ENCODE measurements around the gene FTCD.

FTCD gene

DNA sequence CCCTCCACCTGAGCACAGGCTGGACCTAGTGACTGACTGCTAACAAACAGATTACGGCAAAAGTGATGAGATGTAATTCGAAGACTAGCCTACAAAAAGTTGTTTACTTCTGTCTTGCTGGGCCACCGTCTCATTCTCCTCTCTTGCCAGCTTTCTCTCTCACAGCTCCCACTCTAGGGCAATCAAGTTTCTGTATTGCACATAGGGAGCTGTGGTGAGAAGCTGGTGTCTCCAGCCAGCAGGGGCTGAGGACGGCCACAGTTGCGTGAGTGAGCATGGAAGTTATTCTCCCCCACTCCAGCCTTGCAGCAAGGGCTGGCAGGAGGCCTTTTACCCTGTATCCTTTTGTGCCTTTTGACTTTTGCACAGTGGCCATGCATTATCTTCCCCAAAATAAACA, 66.1 kb downstream of the FTCD start:
- no peak for DNase-seq

DNA sequence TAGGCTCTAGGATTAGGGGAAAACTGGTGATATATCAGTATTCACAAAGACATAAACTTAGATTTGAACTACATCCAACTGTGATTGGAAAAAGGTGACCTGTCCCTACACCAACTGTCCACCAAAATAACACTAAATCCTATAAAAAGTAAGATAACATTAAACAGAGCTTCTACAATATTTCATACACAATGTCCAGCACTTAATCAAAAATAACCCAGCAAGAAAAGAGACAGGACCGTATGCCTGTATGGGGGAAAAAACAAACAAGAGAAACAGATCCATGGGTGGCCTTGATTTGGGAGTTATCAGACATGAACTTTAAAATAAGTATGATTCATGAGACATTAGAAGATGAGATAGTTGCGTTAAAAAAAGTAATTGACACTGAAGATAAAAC, 67.2 kb downstream of the FTCD start:
- no peak for DNase-seq

DNA sequence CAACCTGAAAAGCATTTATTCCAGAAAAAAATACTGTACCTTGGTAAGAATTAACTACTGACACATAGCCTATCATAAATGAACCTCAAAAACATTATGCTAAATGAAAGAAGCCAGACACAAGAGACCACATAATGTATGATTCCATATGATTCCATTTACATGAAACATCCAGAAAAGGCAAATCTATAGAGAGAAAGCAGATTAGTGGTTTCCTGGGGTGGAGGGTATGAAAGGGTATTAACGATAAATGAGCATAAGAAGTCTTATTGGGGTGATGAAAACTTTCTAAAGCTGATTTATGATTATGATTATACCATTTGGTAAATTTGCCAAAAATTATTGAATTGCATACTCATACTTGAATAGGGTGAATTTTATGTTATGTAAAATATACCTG, 67.7 kb downstream of the FTCD start:
- DNase-seq, result no peak

Measured in inflammatory macrophage treated with lipopolysaccharide for 4 hours (primary cell).